Loucy (cell line): ENCODE data around the gene VAV2.

Source experiments
- EZH2phosphoT487 ChIP-seq: fragments of 200-600 bp; IDR thresholded peaks from 2 replicates; pipeline ENCODE4 v1.6.1; 2018; ENCODE audit warnings: antibody characterized with exemption, mild to moderate bottlenecking, moderate library complexity, borderline replicate concordance
- TF ChIP-seq, protein P1 (sequence below): fragments of 200-600 bp; sonication (generic); conservative IDR thresholded peaks from 2 replicates; pipeline ENCODE4 v1.5.1; 2014; ENCODE audit warnings: mild to moderate bottlenecking, antibody characterized with exemption, low read length

DNA sequence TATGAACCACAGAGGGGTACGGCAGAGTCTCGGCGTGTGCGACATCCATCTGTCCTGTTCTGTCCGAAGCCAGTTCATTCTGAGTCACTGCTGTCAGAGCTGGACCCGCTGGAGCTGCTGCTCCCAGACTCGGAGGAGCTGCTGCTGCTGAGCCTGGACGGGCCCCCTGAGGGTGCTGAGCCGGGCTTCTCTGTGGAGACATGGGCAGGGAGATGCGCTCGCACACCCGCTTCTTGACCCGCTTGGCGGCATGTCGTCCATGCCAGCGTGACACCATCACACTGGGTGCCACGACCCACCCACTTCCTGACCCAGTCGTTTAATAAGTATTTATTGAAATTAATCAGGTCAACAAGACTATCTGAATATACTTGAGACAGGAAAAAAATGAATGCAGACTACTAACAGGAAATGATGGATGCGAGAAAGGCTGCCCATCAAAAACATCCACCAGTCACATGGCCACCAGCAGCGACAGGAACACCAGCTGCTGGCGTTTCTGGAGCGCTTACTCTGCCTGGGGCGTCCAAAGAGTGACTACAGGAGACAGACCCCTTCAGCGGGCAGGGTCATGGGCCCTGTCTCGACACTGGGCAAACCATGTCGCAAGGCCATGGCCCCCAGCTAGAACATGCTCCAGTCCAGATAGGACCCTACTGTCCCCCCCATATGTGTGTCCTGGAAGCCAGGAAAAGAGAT is 41.5 kb upstream of the VAV2 start:
- TF ChIP-seq, protein P1, sequence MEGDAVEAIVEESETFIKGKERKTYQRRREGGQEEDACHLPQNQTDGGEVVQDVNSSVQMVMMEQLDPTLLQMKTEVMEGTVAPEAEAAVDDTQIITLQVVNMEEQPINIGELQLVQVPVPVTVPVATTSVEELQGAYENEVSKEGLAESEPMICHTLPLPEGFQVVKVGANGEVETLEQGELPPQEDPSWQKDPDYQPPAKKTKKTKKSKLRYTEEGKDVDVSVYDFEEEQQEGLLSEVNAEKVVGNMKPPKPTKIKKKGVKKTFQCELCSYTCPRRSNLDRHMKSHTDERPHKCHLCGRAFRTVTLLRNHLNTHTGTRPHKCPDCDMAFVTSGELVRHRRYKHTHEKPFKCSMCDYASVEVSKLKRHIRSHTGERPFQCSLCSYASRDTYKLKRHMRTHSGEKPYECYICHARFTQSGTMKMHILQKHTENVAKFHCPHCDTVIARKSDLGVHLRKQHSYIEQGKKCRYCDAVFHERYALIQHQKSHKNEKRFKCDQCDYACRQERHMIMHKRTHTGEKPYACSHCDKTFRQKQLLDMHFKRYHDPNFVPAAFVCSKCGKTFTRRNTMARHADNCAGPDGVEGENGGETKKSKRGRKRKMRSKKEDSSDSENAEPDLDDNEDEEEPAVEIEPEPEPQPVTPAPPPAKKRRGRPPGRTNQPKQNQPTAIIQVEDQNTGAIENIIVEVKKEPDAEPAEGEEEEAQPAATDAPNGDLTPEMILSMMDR, result no peak
- no peak for TF ChIP-seq EZH2phosphoT487
